ENCODE results near the gene MYH9. TPM values are rescaled to one million over a fixed set of nuclear protein-coding genes. Genes with fewer than 3 reads are reported as not detected.
"Not testable (repeated sequence)": the region's sequence is repeated elsewhere in the genome, so short reads cannot be mapped to it uniquely, and the experiment has no call there.

MYH9 gene
- total and polyA plus RNA-seq, 4 donors = 184 to 667 (median 332) TPM

DNA sequence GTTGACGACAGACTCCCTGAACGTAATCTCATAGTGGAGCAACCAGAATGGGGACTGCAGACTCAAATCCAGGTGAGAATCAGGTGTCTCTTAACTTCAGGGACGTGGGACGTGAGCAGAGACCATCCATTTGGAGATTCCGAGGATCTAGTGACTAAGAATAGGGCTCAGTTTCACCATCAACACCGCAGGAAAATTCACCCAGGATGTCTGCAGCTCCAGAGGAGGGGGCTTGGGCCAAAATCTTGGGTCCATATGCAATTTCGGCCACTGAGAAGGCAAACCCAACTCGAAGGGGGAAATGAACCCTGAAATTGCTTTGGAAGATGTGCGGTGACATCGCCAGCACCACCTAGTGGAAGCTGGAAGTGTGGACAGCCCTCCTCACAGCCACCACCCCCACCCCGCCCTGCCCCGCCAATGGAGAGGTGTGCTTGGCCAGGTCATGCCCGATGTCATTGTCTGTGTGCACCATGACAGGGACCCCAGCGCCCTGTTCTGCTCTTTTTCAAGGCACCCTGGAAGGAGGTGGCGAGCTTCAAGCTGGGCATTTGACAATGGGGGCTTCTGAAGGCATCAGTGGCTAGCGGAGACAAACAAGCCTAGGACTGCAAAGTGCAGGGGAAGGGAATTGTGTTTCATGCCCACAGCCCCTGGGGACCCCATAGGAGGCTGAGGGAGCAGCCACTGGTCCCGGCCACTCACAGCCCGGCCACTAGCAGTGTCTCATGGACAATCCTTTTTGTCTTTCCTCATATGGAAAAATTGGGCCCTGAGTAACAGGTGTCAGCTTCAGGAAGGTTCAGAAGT lies 110.1 kb downstream of the MYH9 start:
- H3K27me3 ChIP-seq (ENCODE audit: control insufficient read depth in 3 of 3, insufficient read depth in 3 of 3, low read length in 2 of 3) = no peaks in the 10 kb centered on the region
- WGBS, 2 donors = 32 to 34% methylated on average over 18 of the region's 18 CpGs
- no peaks in the 10 kb centered on the region for H3K4me1 ChIP-seq (ENCODE audit: control insufficient read depth in 5 of 5, insufficient read depth in 5 of 5, low read length in 5 of 5)
- no peak overlapping the region for H3K27ac ChIP-seq (ENCODE audit: low read depth in 1 of 2, low read length in 1 of 2)
- H3K36me3 ChIP-seq (ENCODE audit: control insufficient read depth in 4 of 4, insufficient read depth in 4 of 4, low read length in 4 of 4) = peaks cover 5 to 17% (median 11%) of the 10 kb centered on the region in 4 donors
- peak; percentile 51 for ATAC-seq (ENCODE audit: insufficient read depth, low FRiP score)
- no peaks in the 10 kb centered on the region for H3K9me3 ChIP-seq (ENCODE audit: control insufficient read depth in 4 of 4, insufficient read depth in 3 of 4, low read length in 3 of 4)
- TF ChIP-seq, protein P1, sequence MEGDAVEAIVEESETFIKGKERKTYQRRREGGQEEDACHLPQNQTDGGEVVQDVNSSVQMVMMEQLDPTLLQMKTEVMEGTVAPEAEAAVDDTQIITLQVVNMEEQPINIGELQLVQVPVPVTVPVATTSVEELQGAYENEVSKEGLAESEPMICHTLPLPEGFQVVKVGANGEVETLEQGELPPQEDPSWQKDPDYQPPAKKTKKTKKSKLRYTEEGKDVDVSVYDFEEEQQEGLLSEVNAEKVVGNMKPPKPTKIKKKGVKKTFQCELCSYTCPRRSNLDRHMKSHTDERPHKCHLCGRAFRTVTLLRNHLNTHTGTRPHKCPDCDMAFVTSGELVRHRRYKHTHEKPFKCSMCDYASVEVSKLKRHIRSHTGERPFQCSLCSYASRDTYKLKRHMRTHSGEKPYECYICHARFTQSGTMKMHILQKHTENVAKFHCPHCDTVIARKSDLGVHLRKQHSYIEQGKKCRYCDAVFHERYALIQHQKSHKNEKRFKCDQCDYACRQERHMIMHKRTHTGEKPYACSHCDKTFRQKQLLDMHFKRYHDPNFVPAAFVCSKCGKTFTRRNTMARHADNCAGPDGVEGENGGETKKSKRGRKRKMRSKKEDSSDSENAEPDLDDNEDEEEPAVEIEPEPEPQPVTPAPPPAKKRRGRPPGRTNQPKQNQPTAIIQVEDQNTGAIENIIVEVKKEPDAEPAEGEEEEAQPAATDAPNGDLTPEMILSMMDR (IDR thresholded peaks at IDR 0.05; ENCODE audit: control extremely low read depth, extremely low read depth) = peak; percentile 37
- no peak overlapping the region for H3K4me3 ChIP-seq
- peak overlapping the region in 1 of 2 donors; percentile 78 for H3K9ac ChIP-seq (ENCODE audit: insufficient read depth in 1 of 2, low read length in 2 of 2)
- DNase-seq = peak; percentile 54 to 63 (median 55)

DNA sequence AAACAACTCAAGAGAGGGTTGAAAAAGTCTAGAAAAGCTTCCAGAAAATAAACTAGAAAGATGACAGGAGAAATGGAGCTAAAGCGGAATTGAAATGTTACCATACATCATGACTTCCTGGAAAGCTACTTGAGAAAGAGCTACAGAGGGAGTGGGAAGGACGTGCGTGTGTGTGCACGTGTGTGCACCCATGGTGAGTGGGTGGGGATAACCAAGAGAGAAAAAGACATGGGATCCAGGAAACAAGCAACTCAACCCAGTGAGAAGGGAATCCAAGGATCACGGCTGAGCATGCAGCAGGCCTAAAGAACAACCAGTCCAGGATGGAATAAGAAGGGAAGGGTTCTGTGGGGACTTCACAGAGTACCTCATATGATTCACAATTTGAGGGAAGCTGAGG lies 113.2 kb downstream of the MYH9 start:
- DNase-seq (peak in 1 of 3 donors; percentile 3), ATAC-seq (ENCODE audit: insufficient read depth, low FRiP score) (no peak)
- Histone ChIP-seq H3K9ac (ENCODE audit: insufficient read depth in 1 of 2, low read length in 2 of 2) (no peak overlapping the region), H3K27ac (ENCODE audit: low read depth in 1 of 2, low read length in 1 of 2) (peak overlapping the region in 1 of 2 donors; percentile 5), H3K4me1 (ENCODE audit: control insufficient read depth in 5 of 5, insufficient read depth in 5 of 5, low read length in 5 of 5) (no peaks in the 10 kb centered on the region), H3K9me3 (ENCODE audit: control insufficient read depth in 4 of 4, insufficient read depth in 3 of 4, low read length in 3 of 4) (no peaks in the 10 kb centered on the region), H3K27me3 (ENCODE audit: control insufficient read depth in 3 of 3, insufficient read depth in 3 of 3, low read length in 2 of 3) (no peaks in the 10 kb centered on the region), H3K36me3 (ENCODE audit: control insufficient read depth in 4 of 4, insufficient read depth in 4 of 4, low read length in 4 of 4) (peaks cover 0 to 2% (median 0%) of the 10 kb centered on the region in 4 donors), H3K4me3 (no peak overlapping the region)
- TF ChIP-seq, protein P1 (IDR thresholded peaks at IDR 0.05; ENCODE audit: control extremely low read depth, extremely low read depth) = no peak
- WGBS, 2 donors = 73 to 74% methylated on average over 5 of the region's 5 CpGs

GRCh38 chr22:36271951-36272350 lies 115.8 kb downstream of the MYH9 start:
- not testable (repeated sequence) for DNase-seq; H3K9me3 ChIP-seq (ENCODE audit: control insufficient read depth in 4 of 4, insufficient read depth in 3 of 4, low read length in 3 of 4); H3K9ac ChIP-seq (ENCODE audit: insufficient read depth in 1 of 2, low read length in 2 of 2); H3K27ac ChIP-seq (ENCODE audit: low read depth in 1 of 2, low read length in 1 of 2); H3K36me3 ChIP-seq (ENCODE audit: control insufficient read depth in 4 of 4, insufficient read depth in 4 of 4, low read length in 4 of 4); H3K4me1 ChIP-seq (ENCODE audit: control insufficient read depth in 5 of 5, insufficient read depth in 5 of 5, low read length in 5 of 5); H3K4me3 ChIP-seq; H3K27me3 ChIP-seq (ENCODE audit: control insufficient read depth in 3 of 3, insufficient read depth in 3 of 3, low read length in 2 of 3); ATAC-seq (ENCODE audit: insufficient read depth, low FRiP score)
- 64 to 84% methylated on average over 5 of the region's 5 CpGs for WGBS, 2 donors

DNA sequence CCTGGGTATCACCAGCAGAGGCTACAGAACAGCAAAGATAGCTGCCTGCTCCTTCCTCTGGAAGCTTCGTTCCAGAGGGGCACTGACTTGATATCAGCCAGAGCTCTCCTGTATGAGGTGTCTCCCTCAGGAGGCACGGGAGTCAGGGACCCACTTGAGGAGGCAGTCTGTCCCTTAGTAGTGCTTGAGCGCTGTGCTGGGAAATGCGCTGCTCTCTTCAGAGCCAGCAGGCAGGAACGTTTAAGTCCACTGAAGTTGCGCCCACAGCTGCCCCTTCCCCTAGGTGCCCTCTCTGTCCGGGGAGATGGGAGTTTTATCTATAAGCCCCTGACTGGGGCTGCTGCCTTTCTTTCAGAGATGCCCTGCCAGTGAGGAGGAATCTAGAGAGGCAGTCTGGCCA lies 116.5 kb downstream of the MYH9 start:
- H3K36me3 ChIP-seq (ENCODE audit: control insufficient read depth in 4 of 4, insufficient read depth in 4 of 4, low read length in 4 of 4); H3K4me1 ChIP-seq (ENCODE audit: control insufficient read depth in 5 of 5, insufficient read depth in 5 of 5, low read length in 5 of 5); H3K9ac ChIP-seq (ENCODE audit: insufficient read depth in 1 of 2, low read length in 2 of 2); H3K4me3 ChIP-seq; H3K27ac ChIP-seq (ENCODE audit: low read depth in 1 of 2, low read length in 1 of 2); ATAC-seq (ENCODE audit: insufficient read depth, low FRiP score); H3K27me3 ChIP-seq (ENCODE audit: control insufficient read depth in 3 of 3, insufficient read depth in 3 of 3, low read length in 2 of 3); H3K9me3 ChIP-seq (ENCODE audit: control insufficient read depth in 4 of 4, insufficient read depth in 3 of 4, low read length in 3 of 4): not testable (repeated sequence)
- DNase-seq = peak in 1 of 3 donors; percentile 6
- 69 to 78% methylated on average over 7 of the region's 7 CpGs for WGBS, 2 donors

Data from lung (tissue), 12 donors.